ENCODE measurements around the gene NTRK2. TPM values are rescaled to one million over a fixed set of nuclear protein-coding genes. Genes with fewer than 3 reads are reported as not detected.

Gene NTRK2
- total RNA-seq, 1 experiment from 2014 or later = not detected

- ATAC-seq = no peak
- DNase-seq (ENCODE audit: low read depth, low spot score) = no peak
- intact Hi-C loops (cut with micrococcal nuclease) = no loop called here
- ChIA-PET RAD21 (ENCODE audit: low non-redundant PET in 1 of 2, low total read pairs in 2 of 2, uncharacterized antibody in 2 of 2, unreplicated experiment in 2 of 2) (no interaction called here), POLR2A (no interaction called here), CTCF (no interaction called here)
- H3K27ac ChIP-seq (ENCODE audit: low read depth, low read length) = no peak overlapping the region
- H4K20me1 ChIP-seq (ENCODE audit: insufficient read depth) = no peaks in the 10 kb centered on the region
- no TSS peak for BruUV-seq (replicated peaks)
- no peak overlapping the region for H2AFZ ChIP-seq (ENCODE audit: low read depth, low read length, poor library complexity, severe bottlenecking)
- H3K79me2 ChIP-seq (ENCODE audit: insufficient read depth, low read length) = no peaks in the 10 kb centered on the region
- no peaks in the 10 kb centered on the region for H3K36me3 ChIP-seq (ENCODE audit: control insufficient read depth in 1 of 2, insufficient read depth in 2 of 2, low read length in 2 of 2)
- TF ChIP-seq CTCF (IDR thresholded peaks at IDR 0.05 in 2 of 3, conservative IDR thresholded peaks at IDR 0.05 in 1 of 3; ENCODE audit: borderline replicate concordance in 1 of 3, insufficient read depth in 1 of 3, low read depth in 2 of 3, low read length in 2 of 3) = no peak
- no peak for TF ChIP-seq ELF1 (IDR thresholded peaks at IDR 0.05; ENCODE audit: borderline replicate concordance, low read depth)
- no peak for TF ChIP-seq RAD21 (IDR thresholded peaks at IDR 0.05; ENCODE audit: low read depth)
- no peak for TF ChIP-seq EZH2 (IDR thresholded peaks at IDR 0.05)
- TF ChIP-seq ZNF274 (IDR thresholded peaks at IDR 0.05; ENCODE audit: low read depth, low read length) = no peak
- no peak for TF ChIP-seq JUND (IDR thresholded peaks at IDR 0.05)
- H3K4me1 ChIP-seq (ENCODE audit: control insufficient read depth in 1 of 2, insufficient read depth in 2 of 2, low read length in 2 of 2) = no peaks in the 10 kb centered on the region; a peak in 1 of 4 replicates
- no peaks in the 10 kb centered on the region for H3K9me3 ChIP-seq (ENCODE audit: control insufficient read depth in 1 of 2, insufficient read depth in 1 of 2, low read depth in 1 of 2, low read length in 2 of 2)
- no peak overlapping the region for H3K4me2 ChIP-seq (ENCODE audit: low read length)
- no peaks in the 10 kb centered on the region for H3K9me2 ChIP-seq (ENCODE audit: insufficient read depth)
- H3K9ac ChIP-seq (ENCODE audit: low read length) = no peak overlapping the region
- H3K27me3 ChIP-seq (ENCODE audit: insufficient read depth, low read length) = peaks cover 15% of the 10 kb centered on the region
- H3K4me3 ChIP-seq (replicated peaks in 1 of 2; ENCODE audit: low read depth in 1 of 2, low read length in 2 of 2) = no peak overlapping the region
These were observed 304.7 kb downstream of the NTRK2 start for GRCh38 chr9:84974258-84974657.

GRCh38 chr9:84974855-84975254 lies 305.3 kb downstream of the NTRK2 start:
- no peak for DNase-seq (ENCODE audit: low read depth, low spot score)
- Histone ChIP-seq H3K4me3 (replicated peaks in 1 of 2; ENCODE audit: low read depth in 1 of 2, low read length in 2 of 2) (no peak overlapping the region), H3K9ac (ENCODE audit: low read length) (no peak overlapping the region), H4K20me1 (ENCODE audit: insufficient read depth) (no peaks in the 10 kb centered on the region), H3K27me3 (ENCODE audit: insufficient read depth, low read length) (peaks cover 15% of the 10 kb centered on the region), H3K79me2 (ENCODE audit: insufficient read depth, low read length) (no peaks in the 10 kb centered on the region), H2AFZ (ENCODE audit: low read depth, low read length, poor library complexity, severe bottlenecking) (no peak overlapping the region), H3K9me3 (ENCODE audit: control insufficient read depth in 1 of 2, insufficient read depth in 1 of 2, low read depth in 1 of 2, low read length in 2 of 2) (no peaks in the 10 kb centered on the region), H3K36me3 (ENCODE audit: control insufficient read depth in 1 of 2, insufficient read depth in 2 of 2, low read length in 2 of 2) (no peaks in the 10 kb centered on the region), H3K9me2 (ENCODE audit: insufficient read depth) (no peaks in the 10 kb centered on the region), H3K4me2 (ENCODE audit: low read length) (no peak overlapping the region), H3K27ac (ENCODE audit: low read depth, low read length) (no peak overlapping the region), H3K4me1 (ENCODE audit: control insufficient read depth in 1 of 2, insufficient read depth in 2 of 2, low read length in 2 of 2) (no peaks in the 10 kb centered on the region; a peak in 1 of 4 replicates)
- ChIA-PET RAD21 (ENCODE audit: low non-redundant PET in 1 of 2, low total read pairs in 2 of 2, uncharacterized antibody in 2 of 2, unreplicated experiment in 2 of 2) (no interaction called here), POLR2A (no interaction called here), CTCF (no interaction called here)
- no peak for ATAC-seq
- TF ChIP-seq POLR2AphosphoS5 (IDR thresholded peaks at IDR 0.05; ENCODE audit: low read depth, low read length) = no peak
- TF ChIP-seq POLR2A (IDR thresholded peaks at IDR 0.05; ENCODE audit: borderline replicate concordance, extremely low read depth, insufficient read depth, insufficient read length) = no peak
- TF ChIP-seq JUND (IDR thresholded peaks at IDR 0.05) = no peak
- TF ChIP-seq EZH2 (IDR thresholded peaks at IDR 0.05) = no peak
- no peak for TF ChIP-seq YY1 (IDR thresholded peaks at IDR 0.05; ENCODE audit: extremely low read depth, insufficient replicate concordance, low read depth, low read length)
- intact Hi-C loops (cut with micrococcal nuclease) = no loop called here
- BruUV-seq (replicated peaks) = no TSS peak

Data from HCT116 (cell line).